ENCODE measurements around the gene HRCT1. TPM values are rescaled to one million over a fixed set of nuclear protein-coding genes. Genes with fewer than 3 reads are reported as not detected.

The HRCT1 gene
- not detected in 2 replicates for total RNA-seq
- not detected for total RNA-seq (2013)
- not detected in 2 replicates for polyA plus RNA-seq
- polyA minus RNA-seq, result not detected in 2 replicates

DNA sequence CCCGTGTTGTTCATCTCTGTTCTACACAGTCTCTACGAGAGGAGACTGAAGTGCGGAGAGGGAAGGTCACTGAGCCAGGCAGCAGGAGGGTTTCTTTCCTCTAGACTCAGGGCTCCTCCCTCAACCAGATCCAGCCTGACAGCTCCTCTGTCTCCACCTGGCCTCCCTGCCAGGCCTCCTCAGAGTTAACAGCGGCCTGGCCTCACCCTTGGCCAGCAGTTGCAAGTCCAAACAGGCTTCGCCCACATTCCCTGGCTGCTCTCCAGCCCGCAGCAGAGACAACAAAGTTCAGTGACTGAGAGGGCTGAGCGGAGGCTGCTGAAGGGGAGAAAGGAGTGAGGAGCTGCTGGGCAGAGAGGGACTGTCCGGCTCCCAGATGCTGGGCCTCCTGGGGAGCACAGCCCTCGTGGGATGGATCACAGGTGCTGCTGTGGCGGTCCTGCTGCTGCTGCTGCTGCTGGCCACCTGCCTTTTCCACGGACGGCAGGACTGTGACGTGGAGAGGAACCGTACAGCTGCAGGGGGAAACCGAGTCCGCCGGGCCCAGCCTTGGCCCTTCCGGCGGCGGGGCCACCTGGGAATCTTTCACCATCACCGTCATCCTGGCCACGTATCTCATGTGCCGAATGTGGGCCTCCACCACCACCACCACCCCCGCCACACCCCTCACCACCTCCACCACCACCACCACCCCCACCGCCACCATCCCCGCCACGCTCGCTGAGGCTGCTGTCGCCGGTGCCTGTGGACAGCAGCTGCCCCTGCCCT is at the start of gene HRCT1:
Gene HRCT1 (plus strand): TSS at position 291 of the 768 bp plus-strand sequence. CDS start 86 bp downstream, at position 377.
- intact Hi-C loops (cut with micrococcal nuclease), result no loop called here
- no peak within 1 kb of the TSS for H3K4me3 Mint-ChIP-seq
- Histone ChIP-seq H3K79me2 (ENCODE audit: control insufficient read depth, insufficient read depth, low read length) (no peaks in the 10 kb centered on the region), H3K9ac (ENCODE audit: low read length) (no peak within 1 kb of the TSS), H3K36me3 (replicated peaks in 1 of 2; ENCODE audit: control extremely low read depth in 1 of 2, control insufficient read depth in 1 of 2, extremely low read depth in 1 of 2, insufficient read depth in 2 of 2, low read length in 1 of 2) (no peaks in the 10 kb centered on the region), H3K9me3 (ENCODE audit: control extremely low read depth in 1 of 3, control insufficient read depth in 2 of 3, insufficient read depth in 1 of 3, low read length in 2 of 3) (no peaks in the 10 kb centered on the region), H3K4me1 (ENCODE audit: control insufficient read depth in 2 of 2, insufficient read depth in 2 of 2, low read length in 2 of 2) (peaks cover 4 to 7% of the 10 kb centered on the region in 2 donors), H3K4me2 (replicated peaks; ENCODE audit: low read depth, low read length, poor library complexity, severe bottlenecking) (no peak within 1 kb of the TSS), H4K20me1 (ENCODE audit: control insufficient read depth, insufficient read depth, low read length, poor library complexity, severe bottlenecking) (no peaks in the 10 kb centered on the region), H3K4me3 (ENCODE audit: control extremely low read depth in 1 of 5, extremely low read depth in 1 of 5, insufficient read depth in 1 of 5, low read depth in 2 of 5, low read length in 4 of 5) (no peak within 1 kb of the TSS), H2AFZ (ENCODE audit: insufficient read depth, low read depth, low read length, poor library complexity, severe bottlenecking) (no peak within 1 kb of the TSS), H3K27ac (ENCODE audit: low read length in 2 of 2) (no peak within 1 kb of the TSS), H3K27me3 (replicated peaks in 1 of 4; ENCODE audit: control extremely low read depth in 1 of 4, control insufficient read depth in 3 of 4, insufficient read depth in 4 of 4, low read length in 3 of 4) (peaks cover 0 to 10% (median 2%) of the 10 kb centered on the region in 4 experiments)
- WGBS (ENCODE audit: insufficient coverage), result 90% methylated on average over 24 of the region's 30 CpGs
- CTCF ChIA-PET, result interaction anchor here (0.6 to 1.4 kb wide), 3 partner anchors 50 to 116 kb away, joined by 4 read pairs; no protein-coding TSS in a partner anchor
- H3K27me3 Mint-ChIP-seq, result peaks cover 37% of the 10 kb centered on the region
- no peaks in the 10 kb centered on the region for H3K9me3 Mint-ChIP-seq (ENCODE audit: insufficient read depth)
- POLR2A ChIA-PET, result no interaction called here
- no peak within 1 kb of the TSS for H3K27ac Mint-ChIP-seq
- peaks cover 7% of the 10 kb centered on the region for H3K4me1 Mint-ChIP-seq
- no peak for TF ChIP-seq EZH2 (IDR thresholded peaks at IDR 0.05; ENCODE audit: borderline replicate concordance, insufficient read depth, low read depth, low read length, poor library complexity, severe bottlenecking)
- TF ChIP-seq, protein P1, sequence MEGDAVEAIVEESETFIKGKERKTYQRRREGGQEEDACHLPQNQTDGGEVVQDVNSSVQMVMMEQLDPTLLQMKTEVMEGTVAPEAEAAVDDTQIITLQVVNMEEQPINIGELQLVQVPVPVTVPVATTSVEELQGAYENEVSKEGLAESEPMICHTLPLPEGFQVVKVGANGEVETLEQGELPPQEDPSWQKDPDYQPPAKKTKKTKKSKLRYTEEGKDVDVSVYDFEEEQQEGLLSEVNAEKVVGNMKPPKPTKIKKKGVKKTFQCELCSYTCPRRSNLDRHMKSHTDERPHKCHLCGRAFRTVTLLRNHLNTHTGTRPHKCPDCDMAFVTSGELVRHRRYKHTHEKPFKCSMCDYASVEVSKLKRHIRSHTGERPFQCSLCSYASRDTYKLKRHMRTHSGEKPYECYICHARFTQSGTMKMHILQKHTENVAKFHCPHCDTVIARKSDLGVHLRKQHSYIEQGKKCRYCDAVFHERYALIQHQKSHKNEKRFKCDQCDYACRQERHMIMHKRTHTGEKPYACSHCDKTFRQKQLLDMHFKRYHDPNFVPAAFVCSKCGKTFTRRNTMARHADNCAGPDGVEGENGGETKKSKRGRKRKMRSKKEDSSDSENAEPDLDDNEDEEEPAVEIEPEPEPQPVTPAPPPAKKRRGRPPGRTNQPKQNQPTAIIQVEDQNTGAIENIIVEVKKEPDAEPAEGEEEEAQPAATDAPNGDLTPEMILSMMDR (IDR thresholded peaks at IDR 0.05), result no peak
- DNase-seq (no peak), ATAC-seq (ENCODE audit: low read depth) (no peak)

DNA sequence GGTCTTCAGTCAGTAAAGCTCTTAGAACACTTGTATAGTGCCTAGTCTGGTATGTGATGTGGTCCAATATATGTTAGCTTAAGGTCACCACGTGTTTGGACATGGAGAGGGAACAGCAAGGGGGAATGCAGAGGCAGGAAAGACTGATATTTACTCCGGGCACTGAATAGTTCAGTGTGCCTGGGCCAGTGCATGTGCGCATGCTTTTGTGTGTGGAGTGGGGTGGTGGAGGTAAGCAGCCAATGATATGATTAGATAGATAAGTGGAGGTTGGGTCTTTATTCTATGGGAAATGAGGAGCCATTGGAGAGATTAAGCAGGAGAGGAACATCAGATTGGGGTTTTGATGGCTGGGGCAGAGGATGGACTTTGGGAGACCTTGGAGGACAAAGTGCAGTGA is 49.8 kb upstream of the HRCT1 start:
- Histone ChIP-seq H3K4me2 (replicated peaks; ENCODE audit: low read depth, low read length, poor library complexity, severe bottlenecking) (no peak overlapping the region), H2AFZ (ENCODE audit: insufficient read depth, low read depth, low read length, poor library complexity, severe bottlenecking) (no peak overlapping the region), H4K20me1 (ENCODE audit: control insufficient read depth, insufficient read depth, low read length, poor library complexity, severe bottlenecking) (no peaks in the 10 kb centered on the region), H3K4me1 (ENCODE audit: control insufficient read depth in 2 of 2, insufficient read depth in 2 of 2, low read length in 2 of 2) (peaks cover 0 to 5% of the 10 kb centered on the region in 2 donors), H3K79me2 (ENCODE audit: control insufficient read depth, insufficient read depth, low read length) (no peaks in the 10 kb centered on the region), H3K27me3 (replicated peaks in 1 of 4; ENCODE audit: control extremely low read depth in 1 of 4, control insufficient read depth in 3 of 4, insufficient read depth in 4 of 4, low read length in 3 of 4) (peaks cover 0 to 6% (median 0%) of the 10 kb centered on the region in 4 experiments), H3K9ac (ENCODE audit: low read length) (no peak overlapping the region), H3K36me3 (replicated peaks in 1 of 2; ENCODE audit: control extremely low read depth in 1 of 2, control insufficient read depth in 1 of 2, extremely low read depth in 1 of 2, insufficient read depth in 2 of 2, low read length in 1 of 2) (no peaks in the 10 kb centered on the region), H3K4me3 (ENCODE audit: control extremely low read depth in 1 of 5, extremely low read depth in 1 of 5, insufficient read depth in 1 of 5, low read depth in 2 of 5, low read length in 4 of 5) (no peak overlapping the region), H3K27ac (ENCODE audit: low read length in 2 of 2) (no peak overlapping the region), H3K9me3 (ENCODE audit: control extremely low read depth in 1 of 3, control insufficient read depth in 2 of 3, insufficient read depth in 1 of 3, low read length in 2 of 3) (no peaks in the 10 kb centered on the region)
- Mint-ChIP-seq H3K4me3 (no peak overlapping the region), H3K27ac (no peak overlapping the region), H3K4me1 (peaks cover 3% of the 10 kb centered on the region), H3K27me3 (peaks cover 10% of the 10 kb centered on the region), H3K9me3 (ENCODE audit: insufficient read depth) (no peaks in the 10 kb centered on the region)
- ChIA-PET POLR2A (interaction anchor here (0.5 kb wide), 1 partner anchor 11 kb away, joined by 11 read pairs; no protein-coding TSS in a partner anchor), CTCF (interaction anchor here (0.7 to 2.8 kb wide), 3 partner anchors 23 to 66 kb away, joined by 3 to 11 read pairs (median 3); no protein-coding TSS in a partner anchor)
- ATAC-seq (ENCODE audit: low read depth) (no peak), DNase-seq (no peak)
- WGBS (ENCODE audit: insufficient coverage), result 84% methylated on average over 3 of the region's 3 CpGs
- TF ChIP-seq EZH2 (IDR thresholded peaks at IDR 0.05; ENCODE audit: borderline replicate concordance, insufficient read depth, low read depth, low read length, poor library complexity, severe bottlenecking), result no peak
- TF ChIP-seq, protein P1 (IDR thresholded peaks at IDR 0.05), result no peak
- intact Hi-C loops (cut with micrococcal nuclease), result no loop called here
